ENCODE measurements around the gene ZNF682. TPM values are rescaled to one million over a fixed set of nuclear protein-coding genes. Genes with fewer than 3 reads are reported as not detected.
"Not testable (repeated sequence)": the region's sequence is repeated elsewhere in the genome, so short reads cannot be mapped to it uniquely, and the experiment has no call there.

The ZNF682 gene
- total RNA-seq, 1 experiment from 2014 or later: not detected

DNA sequence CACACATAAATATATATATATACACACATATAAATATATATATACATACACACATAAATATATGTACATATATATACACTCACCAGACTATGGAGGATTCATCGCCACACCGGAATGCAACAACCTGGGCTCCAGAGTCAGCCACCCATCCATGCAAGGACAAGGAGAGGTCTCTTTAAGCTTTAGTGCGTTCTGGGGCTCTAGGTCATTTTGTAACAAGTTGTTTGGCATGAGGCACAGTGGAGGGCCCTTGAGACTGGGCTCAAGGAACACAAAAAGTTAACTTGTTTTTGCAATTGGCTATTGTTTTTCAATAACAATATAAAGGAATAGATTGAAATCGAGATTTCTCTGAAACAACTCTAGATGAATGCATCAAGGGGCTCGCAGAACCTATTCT is 33.6 kb upstream of the ZNF682 start:
- no peaks in the 10 kb centered on the region for H3K4me1 ChIP-seq (ENCODE audit: insufficient read depth, low read length, poor library complexity, severe bottlenecking)
- intact Hi-C loops (cut with micrococcal nuclease; ENCODE audit: unreplicated experiment): no loop called here
- CTCF ChIA-PET: no interaction called here
- BruUV-seq (replicated peaks): no TSS peak
- H3K4me3 ChIP-seq (ENCODE audit: low read depth, low read length, poor library complexity, severe bottlenecking): no peak overlapping the region
- POLR2A ChIA-PET (ENCODE audit: low non-redundant PET): no interaction called here
- H3K36me3 ChIP-seq (ENCODE audit: insufficient read depth, low read length, poor library complexity, severe bottlenecking): no peaks in the 10 kb centered on the region
- H3K27ac ChIP-seq (ENCODE audit: low read depth, low read length, poor library complexity, severe bottlenecking): no peak overlapping the region
- TF ChIP-seq EZH2 (IDR thresholded peaks at IDR 0.05; ENCODE audit: borderline replicate concordance, low read depth, low read length, poor library complexity, severe bottlenecking): no peak
- TF ChIP-seq, protein P1, sequence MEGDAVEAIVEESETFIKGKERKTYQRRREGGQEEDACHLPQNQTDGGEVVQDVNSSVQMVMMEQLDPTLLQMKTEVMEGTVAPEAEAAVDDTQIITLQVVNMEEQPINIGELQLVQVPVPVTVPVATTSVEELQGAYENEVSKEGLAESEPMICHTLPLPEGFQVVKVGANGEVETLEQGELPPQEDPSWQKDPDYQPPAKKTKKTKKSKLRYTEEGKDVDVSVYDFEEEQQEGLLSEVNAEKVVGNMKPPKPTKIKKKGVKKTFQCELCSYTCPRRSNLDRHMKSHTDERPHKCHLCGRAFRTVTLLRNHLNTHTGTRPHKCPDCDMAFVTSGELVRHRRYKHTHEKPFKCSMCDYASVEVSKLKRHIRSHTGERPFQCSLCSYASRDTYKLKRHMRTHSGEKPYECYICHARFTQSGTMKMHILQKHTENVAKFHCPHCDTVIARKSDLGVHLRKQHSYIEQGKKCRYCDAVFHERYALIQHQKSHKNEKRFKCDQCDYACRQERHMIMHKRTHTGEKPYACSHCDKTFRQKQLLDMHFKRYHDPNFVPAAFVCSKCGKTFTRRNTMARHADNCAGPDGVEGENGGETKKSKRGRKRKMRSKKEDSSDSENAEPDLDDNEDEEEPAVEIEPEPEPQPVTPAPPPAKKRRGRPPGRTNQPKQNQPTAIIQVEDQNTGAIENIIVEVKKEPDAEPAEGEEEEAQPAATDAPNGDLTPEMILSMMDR (conservative IDR thresholded peaks at IDR 0.05; ENCODE audit: low read depth, low read length): no peak
- H3K27me3 ChIP-seq (replicated peaks; ENCODE audit: insufficient read depth, low read depth, low read length, poor library complexity): no peaks in the 10 kb centered on the region
- DNase-seq (ENCODE audit: low spot score): no peak
- H3K9me3 ChIP-seq (ENCODE audit: low read depth, low read length, poor library complexity, severe bottlenecking): peaks cover 3% of the 10 kb centered on the region

DNA sequence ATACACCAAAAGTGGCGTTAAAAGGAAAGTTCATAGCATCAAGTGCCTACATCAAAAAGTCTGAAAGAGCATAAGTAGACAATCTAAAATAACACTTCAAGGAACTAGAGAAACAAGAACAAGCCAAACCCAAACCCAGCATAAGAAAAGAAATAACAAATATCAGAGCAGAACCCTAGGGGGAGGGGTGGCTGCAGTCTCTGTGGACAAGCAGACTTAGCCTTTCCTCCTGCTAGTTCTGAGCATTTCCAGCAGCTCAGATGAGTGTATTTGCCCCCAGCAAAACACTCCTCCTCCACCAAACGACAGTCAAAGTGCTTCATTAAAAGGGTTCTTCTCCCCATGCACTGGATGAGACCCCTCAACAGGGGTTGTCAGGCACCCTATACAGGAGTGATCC is 31.4 kb upstream of the ZNF682 start:
- CTCF ChIA-PET: no interaction called here
- BruUV-seq (replicated peaks): no TSS peak

DNA sequence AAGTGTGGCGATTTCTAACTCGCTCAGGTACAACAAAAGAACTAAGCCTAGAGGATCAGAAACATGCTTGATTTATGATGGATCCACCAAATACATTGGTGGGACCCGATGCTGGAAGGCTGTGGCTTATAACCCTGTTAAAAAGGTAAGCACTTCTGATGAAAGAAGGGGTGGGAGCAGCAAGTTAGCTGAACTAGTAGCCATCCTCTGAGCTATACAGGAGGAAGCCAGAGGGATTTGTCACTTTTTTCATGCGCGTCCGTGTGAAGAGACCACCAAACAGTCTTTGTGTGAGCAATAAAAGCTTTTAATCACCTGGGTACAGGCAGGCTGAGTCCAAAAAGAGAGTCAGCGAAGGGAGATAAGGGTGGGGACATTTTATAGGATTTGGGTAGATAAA is 29.3 kb upstream of the ZNF682 start:
- BruUV-seq (replicated peaks); H3K36me3 ChIP-seq (ENCODE audit: insufficient read depth, low read length, poor library complexity, severe bottlenecking); H3K27ac ChIP-seq (ENCODE audit: low read depth, low read length, poor library complexity, severe bottlenecking); intact Hi-C loops (cut with micrococcal nuclease; ENCODE audit: unreplicated experiment); H3K9me3 ChIP-seq (ENCODE audit: low read depth, low read length, poor library complexity, severe bottlenecking); POLR2A ChIA-PET (ENCODE audit: low non-redundant PET); H3K27me3 ChIP-seq (replicated peaks; ENCODE audit: insufficient read depth, low read depth, low read length, poor library complexity); H3K4me1 ChIP-seq (ENCODE audit: insufficient read depth, low read length, poor library complexity, severe bottlenecking); CTCF ChIA-PET; DNase-seq (ENCODE audit: low spot score); H3K4me3 ChIP-seq (ENCODE audit: low read depth, low read length, poor library complexity, severe bottlenecking): not testable (repeated sequence)

More for the DNA sequence above, 31.4 kb upstream of the ZNF682 start:
- no peaks in the 10 kb centered on the region for H3K9me3 ChIP-seq (ENCODE audit: low read depth, low read length, poor library complexity, severe bottlenecking)
- H3K27ac ChIP-seq (ENCODE audit: low read depth, low read length, poor library complexity, severe bottlenecking): no peak overlapping the region
- no peak overlapping the region for H3K4me3 ChIP-seq (ENCODE audit: low read depth, low read length, poor library complexity, severe bottlenecking)
- intact Hi-C loops (cut with micrococcal nuclease; ENCODE audit: unreplicated experiment): no loop called here
- no peaks in the 10 kb centered on the region for H3K27me3 ChIP-seq (replicated peaks; ENCODE audit: insufficient read depth, low read depth, low read length, poor library complexity)
- DNase-seq (ENCODE audit: low spot score): no peak
- H3K36me3 ChIP-seq (ENCODE audit: insufficient read depth, low read length, poor library complexity, severe bottlenecking): no peaks in the 10 kb centered on the region
- H3K4me1 ChIP-seq (ENCODE audit: insufficient read depth, low read length, poor library complexity, severe bottlenecking): no peaks in the 10 kb centered on the region
- POLR2A ChIA-PET (ENCODE audit: low non-redundant PET): no interaction called here
- no peak for TF ChIP-seq EZH2 (IDR thresholded peaks at IDR 0.05; ENCODE audit: borderline replicate concordance, low read depth, low read length, poor library complexity, severe bottlenecking)
- TF ChIP-seq, protein P1 (conservative IDR thresholded peaks at IDR 0.05; ENCODE audit: low read depth, low read length): no peak

DNA sequence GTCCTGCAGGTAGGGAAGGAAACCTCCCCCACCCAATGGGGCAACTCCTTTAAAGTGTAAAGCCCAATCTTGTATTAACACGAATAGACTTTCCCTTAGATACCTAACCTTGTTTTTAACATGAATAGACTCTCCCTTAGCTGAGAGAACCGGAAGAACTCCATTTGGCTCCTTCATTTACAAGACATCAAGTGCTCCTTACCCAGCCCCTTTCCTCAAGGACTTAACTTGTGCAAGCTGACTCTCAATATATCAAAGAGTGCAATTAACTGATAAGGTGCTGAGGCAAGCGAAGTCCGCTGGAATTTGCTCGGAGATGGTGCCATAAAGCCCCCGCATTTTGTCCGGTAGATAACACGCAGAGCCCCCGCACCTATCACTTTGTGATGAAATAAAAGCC is 28.6 kb upstream of the ZNF682 start:
- POLR2A ChIA-PET (ENCODE audit: low non-redundant PET): no interaction called here
- CTCF ChIA-PET: no interaction called here
- Histone ChIP-seq H3K36me3 (ENCODE audit: insufficient read depth, low read length, poor library complexity, severe bottlenecking) (no peaks in the 10 kb centered on the region), H3K27me3 (replicated peaks; ENCODE audit: insufficient read depth, low read depth, low read length, poor library complexity) (no peaks in the 10 kb centered on the region), H3K4me1 (ENCODE audit: insufficient read depth, low read length, poor library complexity, severe bottlenecking) (no peaks in the 10 kb centered on the region), H3K9me3 (ENCODE audit: low read depth, low read length, poor library complexity, severe bottlenecking) (no peaks in the 10 kb centered on the region), H3K4me3 (ENCODE audit: low read depth, low read length, poor library complexity, severe bottlenecking) (no peak overlapping the region), H3K27ac (ENCODE audit: low read depth, low read length, poor library complexity, severe bottlenecking) (no peak overlapping the region)
- no TSS peak for BruUV-seq (replicated peaks)
- TF ChIP-seq EZH2 (IDR thresholded peaks at IDR 0.05; ENCODE audit: borderline replicate concordance, low read depth, low read length, poor library complexity, severe bottlenecking): no peak
- TF ChIP-seq, protein P1 (conservative IDR thresholded peaks at IDR 0.05; ENCODE audit: low read depth, low read length): no peak
- intact Hi-C loops (cut with micrococcal nuclease; ENCODE audit: unreplicated experiment): no loop called here
- no peak for DNase-seq (ENCODE audit: low spot score)

All from A673 (cell line).